ENCODE data around the gene PSD4.

Gene PSD4

GRCh38 chr2:113142290-113142689 is 31.5 kb upstream of the PSD4 start:
- DNase-seq (ENCODE audit: low spot score), result no peak

- DNase-seq (ENCODE audit: low spot score), result no peak
Measured at GRCh38 chr2:113144259-113144658, 29.5 kb upstream of the PSD4 start.

GRCh38 chr2:113148606-113149552 is 24.9 kb upstream of the PSD4 start:
- DNase-seq (ENCODE audit: low spot score), result no peak

- DNase-seq (ENCODE audit: low spot score), result no peak
Measured at GRCh38 chr2:113149553-113150257, 24.1 kb upstream of the PSD4 start.

GRCh38 chr2:113150258-113150601 is 23.5 kb upstream of the PSD4 start:
- no peak for DNase-seq (ENCODE audit: low spot score)

GRCh38 chr2:113155331-113155730 is 18.4 kb upstream of the PSD4 start:
- no peak for DNase-seq (ENCODE audit: low spot score)

- DNase-seq (ENCODE audit: low spot score), result no peak
Measured at GRCh38 chr2:113156278-113157117, 17.3 kb upstream of the PSD4 start.

- no peak for DNase-seq (ENCODE audit: low spot score)
Measured at GRCh38 chr2:113157118-113157896, 16.5 kb upstream of the PSD4 start.

GRCh38 chr2:113157897-113158753 is 15.6 kb upstream of the PSD4 start:
- no peak for DNase-seq (ENCODE audit: low spot score)

GRCh38 chr2:113158884-113159553 is 14.8 kb upstream of the PSD4 start:
- no peak for DNase-seq (ENCODE audit: low spot score)

GRCh38 chr2:113160248-113160647 is 13.5 kb upstream of the PSD4 start:
- no peak for DNase-seq (ENCODE audit: low spot score)

GRCh38 chr2:113160962-113161361 is 12.8 kb upstream of the PSD4 start:
- DNase-seq (ENCODE audit: low spot score), result no peak

GRCh38 chr2:113162173-113162572 is 11.6 kb upstream of the PSD4 start:
- DNase-seq (ENCODE audit: low spot score), result no peak

- DNase-seq (ENCODE audit: low spot score), result no peak
Measured at GRCh38 chr2:113162869-113163268, 10.9 kb upstream of the PSD4 start.

GRCh38 chr2:113164215-113164929 is 9.4 kb upstream of the PSD4 start:
- DNase-seq (ENCODE audit: low spot score), result no peak

- DNase-seq (ENCODE audit: low spot score), result no peak
Measured at GRCh38 chr2:113164930-113165585, 8.7 kb upstream of the PSD4 start.

- no peak for DNase-seq (ENCODE audit: low spot score)
Measured at GRCh38 chr2:113166187-113166645, 7.6 kb upstream of the PSD4 start.

- DNase-seq (ENCODE audit: low spot score), result no peak
Measured at GRCh38 chr2:113167115-113167932, 6.4 kb upstream of the PSD4 start.

Data from pons (tissue), 1 donor.